ENCODE measurements around the gene LEMD3. TPM values are rescaled to one million over a fixed set of nuclear protein-coding genes. Genes with fewer than 3 reads are reported as not detected.

The LEMD3 gene
- 10 to 100 TPM; 62.1 to 62.9 TPM for total RNA-seq
- polyA plus RNA-seq: 10 to 100 TPM; 28.2 to 31.5 (median 30.9) TPM
- total RNA-seq: 95.4 to 121 (median 111) reads per million in 6 experiments

GRCh38 chr12:65169320-65170208 is at the start of gene LEMD3:
LEMD3 (plus strand) TSS chr12:65169583; CDS start chr12:65169597, 14 bp downstream.
- ATAC-seq (peak; percentile 92 to 94), DNase-seq (peak; percentile 88 to 97 (median 94))
- peak within 1 kb of the TSS; percentile 97 to 100 (median 100) for H3K27ac Mint-ChIP-seq
- H3K36me3 Mint-ChIP-seq: peaks cover 0 to 11% (median 0%) of the 10 kb centered on the region in 3 donors
- H3K9me3 Mint-ChIP-seq: no peaks in the 10 kb centered on the region
- peak within 1 kb of the TSS; percentile 92 to 100 (median 100) for H3K4me3 Mint-ChIP-seq
- H3K27me3 Mint-ChIP-seq: peaks cover 0 to 6% (median 0%) of the 10 kb centered on the region in 5 donors
- peaks cover 18 to 37% (median 34%) of the 10 kb centered on the region in 4 donors for H3K4me1 Mint-ChIP-seq
- POLR2A ChIA-PET: interaction anchor here (0.7 to 2.2 kb wide), 13 partner anchors 8 to 1132 kb away, joined by 3 to 19 read pairs (median 5); partner anchors contain the start of gene HELB

- H3K4me1 Mint-ChIP-seq: peaks cover 4 to 13% (median 11%) of the 10 kb centered on the region in 4 donors
- H3K27me3 Mint-ChIP-seq: peaks cover 19 to 64% (median 45%) of the 10 kb centered on the region in 5 donors
- peak within 1 kb of the TSS; percentile 40 to 75 (median 64) for H3K4me3 Mint-ChIP-seq
- ATAC-seq (peak; percentile 76 to 82), DNase-seq (peak in 6 of 10 donors; percentile 9 to 30 (median 15))
- H3K9me3 Mint-ChIP-seq: peaks cover 0 to 2% (median 0%) of the 10 kb centered on the region in 9 donors
- POLR2A ChIA-PET: no interaction called here
- no peaks in the 10 kb centered on the region for H3K36me3 Mint-ChIP-seq
- H3K27ac Mint-ChIP-seq: peak within 1 kb of the TSS in 1 of 10 donors; percentile 73
These were observed 48.1 kb upstream of the LEMD3 start, which contains the start of gene WIF1 for GRCh38 chr12:65121049-65121955. WIF1 (minus strand) TSS chr12:65121305; CDS start chr12:65121191, 114 bp downstream.

GRCh38 chr12:65121956-65122469 is 47.4 kb upstream of the LEMD3 start:
- DNase-seq (no peak), ATAC-seq (no peak)
- H3K36me3 Mint-ChIP-seq: no peaks in the 10 kb centered on the region
- peaks cover 19 to 57% (median 40%) of the 10 kb centered on the region in 5 donors for H3K27me3 Mint-ChIP-seq
- H3K4me1 Mint-ChIP-seq: peaks cover 4 to 13% (median 11%) of the 10 kb centered on the region in 4 donors
- POLR2A ChIA-PET: no interaction called here
- H3K9me3 Mint-ChIP-seq: peaks cover 0 to 2% (median 0%) of the 10 kb centered on the region in 9 donors
- H3K27ac Mint-ChIP-seq: peak overlapping the region in 1 of 10 donors; percentile 73
- H3K4me3 Mint-ChIP-seq: peak overlapping the region; percentile 40 to 75 (median 58)

DNA sequence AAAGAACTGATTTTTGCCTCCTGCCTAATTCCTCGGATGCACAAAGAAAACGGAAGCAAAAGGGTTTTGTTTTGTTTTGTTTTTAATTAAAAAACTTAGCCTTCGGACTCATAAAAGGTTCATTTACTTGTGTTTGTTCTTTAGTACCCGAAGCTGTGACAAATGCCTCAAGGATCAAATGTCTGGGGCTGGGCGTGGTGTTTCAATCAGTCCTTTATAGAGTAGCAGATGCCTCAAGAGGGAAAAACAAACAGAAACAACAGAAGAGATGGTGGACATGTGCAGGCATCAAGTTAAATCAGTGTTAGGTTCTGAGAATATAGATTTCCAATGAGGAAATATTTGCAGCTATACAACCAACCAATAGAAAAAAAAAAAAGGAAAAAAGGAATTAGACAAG is 46.7 kb upstream of the LEMD3 start:
- DNase-seq: no peak
- H3K27me3 Mint-ChIP-seq: peaks cover 16 to 50% (median 33%) of the 10 kb centered on the region in 5 donors
- no peak overlapping the region for H3K27ac Mint-ChIP-seq
- H3K4me3 Mint-ChIP-seq: no peak overlapping the region
- H3K4me1 Mint-ChIP-seq: peaks cover 4 to 13% (median 11%) of the 10 kb centered on the region in 4 donors
- ATAC-seq: no peak
- peaks cover 0 to 2% (median 0%) of the 10 kb centered on the region in 9 donors for H3K9me3 Mint-ChIP-seq
- POLR2A ChIA-PET: no interaction called here
- H3K36me3 Mint-ChIP-seq: no peaks in the 10 kb centered on the region

DNA sequence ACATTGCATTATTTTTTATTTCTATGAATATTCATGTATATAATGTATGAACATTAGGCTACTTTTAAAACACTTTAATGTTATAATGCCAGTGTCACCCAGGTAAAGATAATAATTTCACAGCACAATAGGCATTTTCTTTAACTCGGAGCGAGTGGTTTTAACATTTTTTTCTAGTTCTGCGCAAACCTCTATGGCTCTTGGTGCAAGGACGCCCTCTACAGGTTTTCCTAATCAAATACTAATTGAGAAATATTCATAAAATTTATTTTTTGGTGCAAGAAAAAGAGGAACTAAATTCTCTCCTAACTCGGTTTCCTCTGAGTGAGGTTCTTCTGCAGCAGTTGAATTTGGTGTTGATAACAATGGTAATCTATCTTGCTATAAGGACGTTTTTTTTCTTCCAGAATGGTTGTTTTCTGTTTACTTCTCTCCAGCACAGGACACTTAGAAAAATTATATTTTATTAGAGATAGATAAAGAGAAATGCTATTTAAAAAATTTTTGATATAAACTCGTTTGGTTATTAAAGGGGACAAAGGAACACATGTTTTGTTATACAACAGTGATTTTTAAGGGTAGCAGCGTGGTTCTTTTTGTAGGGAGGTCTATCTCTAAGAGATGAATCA is 45.8 kb upstream of the LEMD3 start:
- H3K27me3 Mint-ChIP-seq: peaks cover 13 to 43% (median 30%) of the 10 kb centered on the region in 5 donors
- H3K9me3 Mint-ChIP-seq: peaks cover 0 to 2% (median 0%) of the 10 kb centered on the region in 9 donors
- ATAC-seq (no peak), DNase-seq (peak in 2 of 10 donors; percentile 10 to 15)
- H3K27ac Mint-ChIP-seq: no peak overlapping the region
- peaks cover 4 to 13% (median 11%) of the 10 kb centered on the region in 4 donors for H3K4me1 Mint-ChIP-seq
- POLR2A ChIA-PET: no interaction called here
- H3K4me3 Mint-ChIP-seq: no peak overlapping the region
- H3K36me3 Mint-ChIP-seq: no peaks in the 10 kb centered on the region

DNA sequence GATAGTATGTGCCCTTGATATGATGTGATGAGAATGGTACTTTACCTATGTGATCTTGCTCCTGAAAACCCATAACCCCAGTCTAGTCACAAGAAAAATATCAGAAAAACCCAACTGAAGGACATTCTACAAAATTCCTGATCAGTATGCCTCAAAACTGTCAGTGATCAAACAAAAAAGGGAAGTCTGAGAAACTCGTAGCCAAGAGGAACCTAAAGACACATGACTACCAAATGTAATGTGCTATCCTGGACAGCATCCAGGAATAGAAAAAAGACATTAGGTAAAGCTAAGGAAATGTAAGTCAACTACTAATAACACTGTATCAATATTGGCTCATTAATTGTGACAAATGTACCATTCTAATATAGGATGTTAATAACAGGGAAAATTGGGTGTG is 44.1 kb upstream of the LEMD3 start:
- peaks cover 11 to 36% (median 24%) of the 10 kb centered on the region in 5 donors for H3K27me3 Mint-ChIP-seq
- DNase-seq: no peak
- POLR2A ChIA-PET: no interaction called here
- peaks cover 4 to 13% (median 11%) of the 10 kb centered on the region in 4 donors for H3K4me1 Mint-ChIP-seq
- H3K36me3 Mint-ChIP-seq: no peaks in the 10 kb centered on the region
- H3K4me3 Mint-ChIP-seq: no peak overlapping the region
- no peak overlapping the region for H3K27ac Mint-ChIP-seq
- no peak for ATAC-seq
- H3K9me3 Mint-ChIP-seq: peaks cover 0 to 2% (median 0%) of the 10 kb centered on the region in 9 donors

GRCh38 chr12:65125975-65126374 is 43.4 kb upstream of the LEMD3 start:
- H3K4me3 Mint-ChIP-seq: no peak overlapping the region
- H3K27ac Mint-ChIP-seq: no peak overlapping the region
- no peaks in the 10 kb centered on the region for H3K36me3 Mint-ChIP-seq
- peaks cover 6 to 29% (median 17%) of the 10 kb centered on the region in 5 donors for H3K27me3 Mint-ChIP-seq
- no peak for ATAC-seq
- H3K4me1 Mint-ChIP-seq: peaks cover 3 to 8% (median 6%) of the 10 kb centered on the region in 4 donors
- no peak for DNase-seq
- POLR2A ChIA-PET: no interaction called here
- peaks cover 0 to 2% (median 0%) of the 10 kb centered on the region in 9 donors for H3K9me3 Mint-ChIP-seq

DNA sequence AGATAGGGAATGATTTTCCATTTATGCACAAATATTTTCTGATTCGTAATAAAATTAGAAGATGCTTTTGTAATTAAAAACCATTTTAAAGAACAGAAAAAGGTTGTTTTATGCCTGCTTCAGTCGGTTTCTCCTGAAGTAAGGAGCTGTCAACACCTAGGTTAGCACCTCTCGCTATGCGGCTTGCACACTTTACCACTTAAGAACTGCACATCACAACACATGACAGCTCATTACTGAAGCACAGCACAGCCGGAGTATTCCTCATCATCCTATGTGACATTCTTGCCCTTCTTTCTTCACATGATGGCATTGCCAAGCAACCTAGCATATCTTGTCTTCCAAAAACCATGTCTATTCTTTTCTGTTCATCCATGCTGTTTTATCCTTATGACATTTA is 42.9 kb upstream of the LEMD3 start:
- Mint-ChIP-seq H3K9me3 (peaks cover 0 to 2% (median 0%) of the 10 kb centered on the region in 9 donors), H3K4me3 (no peak overlapping the region), H3K27me3 (peaks cover 6 to 29% (median 16%) of the 10 kb centered on the region in 5 donors), H3K4me1 (peaks cover 1 to 8% (median 4%) of the 10 kb centered on the region in 4 donors), H3K27ac (no peak overlapping the region), H3K36me3 (no peaks in the 10 kb centered on the region)
- ATAC-seq (no peak), DNase-seq (no peak)
- POLR2A ChIA-PET: no interaction called here

- peaks cover 0 to 17% (median 9%) of the 10 kb centered on the region in 5 donors for H3K27me3 Mint-ChIP-seq
- H3K9me3 Mint-ChIP-seq: peaks cover 0 to 24% (median 8%) of the 10 kb centered on the region in 9 donors
- ATAC-seq: no peak
- no peak for DNase-seq
- no peak overlapping the region for H3K27ac Mint-ChIP-seq
- H3K4me3 Mint-ChIP-seq: no peak overlapping the region
- peaks cover 0 to 13% (median 7%) of the 10 kb centered on the region in 3 donors for H3K36me3 Mint-ChIP-seq
- H3K4me1 Mint-ChIP-seq: no peaks in the 10 kb centered on the region
- POLR2A ChIA-PET: no interaction called here
These were observed 35.5 kb upstream of the LEMD3 start for GRCh38 chr12:65133879-65134278.

GRCh38 chr12:65139389-65139788 is 30.0 kb upstream of the LEMD3 start:
- Mint-ChIP-seq H3K27me3 (peaks cover 9 to 15% (median 13%) of the 10 kb centered on the region in 5 donors), H3K4me1 (peaks cover 0 to 8% (median 0%) of the 10 kb centered on the region in 4 donors), H3K9me3 (peaks cover 0 to 18% (median 8%) of the 10 kb centered on the region in 9 donors), H3K4me3 (peak overlapping the region in 1 of 10 donors; percentile 24), H3K36me3 (peaks cover 0 to 13% (median 7%) of the 10 kb centered on the region in 3 donors), H3K27ac (no peak overlapping the region)
- DNase-seq (no peak), ATAC-seq (no peak)
- POLR2A ChIA-PET: no interaction called here

DNA sequence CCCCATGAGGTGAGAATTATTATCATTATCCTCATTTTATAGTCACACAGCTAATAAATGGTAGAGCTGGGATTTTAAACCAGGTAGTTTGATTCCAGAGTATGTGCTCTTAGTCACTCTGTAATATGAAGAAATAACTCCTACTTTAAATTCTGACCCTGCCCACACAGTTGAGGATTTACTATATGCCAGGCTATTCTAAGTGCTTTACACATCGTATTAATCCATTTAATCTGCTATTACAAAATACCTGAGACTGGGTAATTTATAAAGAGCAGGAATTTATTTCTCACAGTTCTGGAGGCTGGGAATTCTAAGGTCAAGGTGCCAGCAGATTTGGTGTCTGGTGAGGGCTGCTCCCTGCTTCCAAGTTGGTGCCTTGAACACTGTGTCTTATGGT is 28.6 kb upstream of the LEMD3 start:
- H3K4me1 Mint-ChIP-seq: peaks cover 0 to 8% (median 0%) of the 10 kb centered on the region in 4 donors
- no peak overlapping the region for H3K27ac Mint-ChIP-seq
- ATAC-seq (no peak), DNase-seq (no peak)
- peaks cover 0 to 8% (median 5%) of the 10 kb centered on the region in 9 donors for H3K9me3 Mint-ChIP-seq
- POLR2A ChIA-PET: no interaction called here
- H3K4me3 Mint-ChIP-seq: no peak overlapping the region
- H3K36me3 Mint-ChIP-seq: peaks cover 0 to 5% (median 5%) of the 10 kb centered on the region in 3 donors
- H3K27me3 Mint-ChIP-seq: peaks cover 9 to 15% (median 13%) of the 10 kb centered on the region in 5 donors
